HS-27A (cell line): ENCODE measurements around the gene CACNA2D1.
"Not testable (repeated sequence)": the region's sequence is repeated elsewhere in the genome, so short reads cannot be mapped to it uniquely, and the experiment has no call there.

Experiments used
- DNase-seq: peaks from one replicate; pipeline ENCODE4 v3.0.0-alpha.2; 2012; ENCODE audit warnings: low read depth, missing footprints

CACNA2D1 gene

GRCh38 chr7:82166260-82167015 lies 277.1 kb downstream of the CACNA2D1 start:
- no peak for DNase-seq

GRCh38 chr7:82164813-82165212 lies 278.8 kb downstream of the CACNA2D1 start:
- DNase-seq = peak; percentile 47

GRCh38 chr7:82164410-82164809 lies 279.2 kb downstream of the CACNA2D1 start:
- DNase-seq = no peak

- DNase-seq = no peak
Measured at GRCh38 chr7:82163586-82163985, 280.0 kb downstream of the CACNA2D1 start.

GRCh38 chr7:82162289-82162688 lies 281.3 kb downstream of the CACNA2D1 start:
- DNase-seq = no peak

- no peak for DNase-seq
Measured at GRCh38 chr7:82158327-82158726, 285.2 kb downstream of the CACNA2D1 start.

- DNase-seq = no peak
Measured at GRCh38 chr7:82156893-82157292, 286.7 kb downstream of the CACNA2D1 start.

GRCh38 chr7:82156168-82156567 lies 287.4 kb downstream of the CACNA2D1 start:
- DNase-seq = no peak

GRCh38 chr7:82154728-82155127 lies 288.8 kb downstream of the CACNA2D1 start:
- DNase-seq = no peak

GRCh38 chr7:82153776-82154175 lies 289.8 kb downstream of the CACNA2D1 start:
- no peak for DNase-seq

GRCh38 chr7:82152858-82153257 lies 290.7 kb downstream of the CACNA2D1 start:
- DNase-seq = no peak

GRCh38 chr7:82146491-82146890 lies 297.1 kb downstream of the CACNA2D1 start:
- DNase-seq = no peak

- no peak for DNase-seq
Measured at GRCh38 chr7:82142263-82142864, 301.2 kb downstream of the CACNA2D1 start.

GRCh38 chr7:82141427-82141826 lies 302.1 kb downstream of the CACNA2D1 start:
- no peak for DNase-seq

- not testable (repeated sequence) for DNase-seq
Measured at GRCh38 chr7:82140608-82141007, 303.0 kb downstream of the CACNA2D1 start.

- DNase-seq = no peak
Measured at GRCh38 chr7:82131215-82131614, 312.4 kb downstream of the CACNA2D1 start.

GRCh38 chr7:82129091-82129490 lies 314.5 kb downstream of the CACNA2D1 start:
- no peak for DNase-seq

- no peak for DNase-seq
Measured at GRCh38 chr7:82128546-82128945, 315.0 kb downstream of the CACNA2D1 start.

GRCh38 chr7:82126576-82126975 lies 317.0 kb downstream of the CACNA2D1 start:
- no peak for DNase-seq

GRCh38 chr7:82124445-82124844 lies 319.1 kb downstream of the CACNA2D1 start:
- no peak for DNase-seq

- no peak for DNase-seq
Measured at GRCh38 chr7:82122275-82122674, 321.3 kb downstream of the CACNA2D1 start.

- DNase-seq = no peak
Measured at GRCh38 chr7:82114237-82114636, 329.3 kb downstream of the CACNA2D1 start.

- no peak for DNase-seq
Measured at GRCh38 chr7:82110146-82110840, 333.3 kb downstream of the CACNA2D1 start.
